Mesendoderm (in vitro differentiated cells): ENCODE results near the gene KDM3A.

Experiments used
- DNase-seq: peaks from one replicate; pipeline ENCODE4 v3.0.0; 2013
- H2AK5ac ChIP-seq: 2 replicates; pipeline ENCODE4 v1.6.1; 2013; ENCODE audit warnings: low read length, inconsistent platforms
- H2BK120ac ChIP-seq: 2 replicates; pipeline ENCODE4 v1.6.1; 2013; ENCODE audit warnings: low read depth, mild to moderate bottlenecking, low read length, moderate library complexity, mixed read lengths
- H2BK15ac ChIP-seq: replicated peaks from 2 replicates; pipeline ENCODE4 v1.6.1; 2013; ENCODE audit warnings: low read depth, mild to moderate bottlenecking, moderate library complexity
- H2BK5ac ChIP-seq: 2 replicates; pipeline ENCODE4 v1.6.1; 2013; ENCODE audit warnings: low read length, inconsistent platforms
- H3K18ac ChIP-seq: 2 replicates; pipeline ENCODE4 v1.6.1; 2013; ENCODE audit warnings: mild to moderate bottlenecking, low read length, mixed read lengths
- H3K23ac ChIP-seq: one replicate; pipeline ENCODE4 v1.6.1; 2013; ENCODE audit warnings: low read length
- H3K27ac ChIP-seq: 2 replicates; pipeline ENCODE4 v1.5.1; 2013; ENCODE audit warnings: low read depth, mild to moderate bottlenecking, inconsistent platforms, low read length, moderate library complexity
- H3K27me3 ChIP-seq: 2 replicates; pipeline ENCODE4 v1.6.1; 2013; ENCODE audit warnings: low read length, control low read depth, mild to moderate bottlenecking, inconsistent platforms; ENCODE audit not compliant: insufficient read depth, poor library complexity
- H3K36me3 ChIP-seq: 2 replicates; pipeline ENCODE4 v1.6.1; 2013; ENCODE audit warnings: low read length, inconsistent platforms; ENCODE audit not compliant: control insufficient read depth, insufficient read depth
- H3K4ac ChIP-seq: one replicate; pipeline ENCODE4 v1.6.1; 2013; ENCODE audit warnings: low read depth, mild to moderate bottlenecking, low read length, moderate library complexity
- H3K4me1 ChIP-seq: 2 replicates; pipeline ENCODE4 v1.6.1; 2013; ENCODE audit warnings: low read depth, low read length, inconsistent platforms; ENCODE audit not compliant: control insufficient read depth
- H3K4me2 ChIP-seq: 2 replicates; pipeline ENCODE4 v1.6.1; 2013; ENCODE audit warnings: low read length
- H3K4me3 ChIP-seq: 2 replicates; pipeline ENCODE4 v1.5.1; 2013; ENCODE audit warnings: mild to moderate bottlenecking, low read length
- H3K56ac ChIP-seq: one replicate; pipeline ENCODE4 v1.6.1; 2013; ENCODE audit warnings: low read length
- H3K79me1 ChIP-seq: 2 replicates; pipeline ENCODE4 v1.6.1; 2013; ENCODE audit warnings: low read length, inconsistent platforms
- H3K79me2 ChIP-seq: 2 replicates; pipeline ENCODE4 v1.6.1; 2013; ENCODE audit warnings: mild to moderate bottlenecking, low read length; ENCODE audit not compliant: control insufficient read depth, insufficient read depth
- H3K9ac ChIP-seq: 2 replicates; pipeline ENCODE4 v1.6.1; 2013; ENCODE audit warnings: low read length, inconsistent platforms
- H4K5ac ChIP-seq: one replicate; pipeline ENCODE4 v1.6.1; 2013; ENCODE audit warnings: low read length
- H4K8ac ChIP-seq: one replicate; pipeline ENCODE4 v1.6.1; 2013; ENCODE audit warnings: low read depth, mild to moderate bottlenecking, control low read depth, low read length, moderate library complexity
- WGBS: extraction: QIAGEN DNeasy Blood & Tissue Kit; methylation state at CpG from one replicate; pipeline ENCODE4 v1.1.7; 2013; ENCODE audit warnings: low lambda C conversion rate, missing lambda C conversion rate; ENCODE audit not compliant: insufficient coverage; ENCODE audit errors: extremely low coverage; 5-methylcytosine and 5-hydroxymethylcytosine counted together

KDM3A gene

DNA sequence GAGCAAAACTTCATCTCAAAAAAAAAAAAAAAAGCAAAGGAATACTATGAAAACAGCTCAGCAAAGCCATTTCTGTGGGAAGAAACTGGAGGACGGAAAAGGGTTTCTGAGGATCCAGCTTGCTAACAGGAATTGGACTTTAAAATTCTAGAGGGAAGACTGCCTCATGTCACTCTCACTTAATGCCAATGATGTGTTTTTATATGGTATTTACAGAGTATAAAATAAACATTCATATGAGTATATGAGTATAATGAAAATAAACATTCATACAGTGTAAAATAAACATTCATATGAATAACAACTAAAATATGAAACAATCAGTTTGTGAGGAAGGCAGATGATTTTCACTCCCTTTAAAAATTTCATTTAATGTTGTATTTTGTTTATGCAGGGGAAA, 78.2 kb downstream of the KDM3A start:
- Histone ChIP-seq H3K4me3 (no peak overlapping the region), H3K27ac (no peak overlapping the region), H4K5ac (no peak overlapping the region), H2BK120ac (no peak overlapping the region), H3K36me3 (no peaks in the 10 kb centered on the region), H4K8ac (no peak overlapping the region), H2BK5ac (no peak overlapping the region), H3K9ac (no peak overlapping the region), H2AK5ac (no peak overlapping the region), H3K56ac (no peak overlapping the region), H3K4ac (no peak overlapping the region), H2BK15ac (no peak overlapping the region), H3K4me2 (no peak overlapping the region), H3K18ac (no peak overlapping the region), H3K4me1 (no peaks in the 10 kb centered on the region), H3K79me2 (no peaks in the 10 kb centered on the region), H3K79me1 (no peaks in the 10 kb centered on the region), H3K27me3 (no peaks in the 10 kb centered on the region), H3K23ac (no peak overlapping the region)
- no CpG with 5 or more reads among the region's 1 CpG for whole genome bisulfite sequencing
- no peak for DNase-seq

DNA sequence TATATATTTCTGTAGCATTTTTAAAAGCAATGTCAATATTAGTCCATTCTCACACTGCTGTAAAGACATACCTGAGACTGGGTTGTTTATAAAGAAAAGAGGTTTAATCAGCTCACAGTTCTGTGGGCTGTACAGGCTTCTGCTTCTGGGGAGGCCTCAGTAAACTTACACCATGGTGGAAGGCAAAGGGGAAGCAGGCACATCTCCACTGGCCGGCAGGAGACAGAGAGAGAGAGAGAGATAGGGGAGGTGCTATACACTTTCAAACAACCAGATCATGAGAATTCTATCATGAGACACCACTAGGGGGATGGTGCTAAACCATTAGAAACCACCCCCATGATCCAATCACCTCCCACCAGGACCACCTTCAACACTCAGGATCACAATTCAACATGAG, 79.0 kb downstream of the KDM3A start:
- Histone ChIP-seq H3K4me1 (no peaks in the 10 kb centered on the region), H2AK5ac (no peak overlapping the region), H3K4me2 (no peak overlapping the region), H3K36me3 (no peaks in the 10 kb centered on the region), H2BK15ac (no peak overlapping the region), H3K56ac (no peak overlapping the region), H3K79me2 (no peaks in the 10 kb centered on the region), H3K27me3 (no peaks in the 10 kb centered on the region), H3K27ac (no peak overlapping the region), H2BK120ac (no peak overlapping the region), H3K9ac (no peak overlapping the region), H4K8ac (no peak overlapping the region), H3K4ac (no peak overlapping the region), H3K79me1 (no peaks in the 10 kb centered on the region), H3K23ac (no peak overlapping the region), H4K5ac (no peak overlapping the region), H3K4me3 (no peak overlapping the region), H2BK5ac (no peak overlapping the region), H3K18ac (no peak overlapping the region)
- WGBS: no CpG with 5 or more reads among the region's 1 CpG
- peak; percentile 14 for DNase-seq

DNA sequence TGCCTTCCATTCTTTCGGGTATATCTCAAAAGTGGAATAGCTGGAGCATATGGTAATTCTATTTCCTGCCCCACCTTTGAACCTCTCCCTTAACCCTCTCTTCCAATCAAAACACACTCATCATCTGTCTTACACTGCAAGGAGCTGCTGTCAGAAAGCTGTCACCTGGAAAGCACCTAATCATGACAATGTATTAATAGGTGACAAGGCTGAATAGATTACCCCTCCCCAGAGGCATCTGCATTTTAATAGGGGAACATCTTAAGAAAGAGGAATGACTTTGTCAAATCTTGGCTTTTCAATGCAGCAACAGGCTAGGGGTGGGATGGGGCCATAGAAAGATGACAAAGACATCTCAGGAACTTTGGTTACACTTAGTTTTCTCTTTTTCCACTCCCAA, 80.8 kb downstream of the KDM3A start:
- no peak overlapping the region for H3K23ac ChIP-seq
- H3K4me3 ChIP-seq: no peak overlapping the region
- H3K27ac ChIP-seq: no peak overlapping the region
- no peak overlapping the region for H3K18ac ChIP-seq
- H3K4ac ChIP-seq: no peak overlapping the region
- no peaks in the 10 kb centered on the region for H3K79me2 ChIP-seq
- H3K4me2 ChIP-seq: no peak overlapping the region
- no peaks in the 10 kb centered on the region for H3K4me1 ChIP-seq
- H3K56ac ChIP-seq: no peak overlapping the region
- H3K9ac ChIP-seq: no peak overlapping the region
- H2BK5ac ChIP-seq: no peak overlapping the region
- no peak overlapping the region for H2BK15ac ChIP-seq
- no peaks in the 10 kb centered on the region for H3K36me3 ChIP-seq
- no CpG with 5 or more reads among the region's 1 CpG for WGBS
- H3K27me3 ChIP-seq: no peaks in the 10 kb centered on the region
- no peak overlapping the region for H2AK5ac ChIP-seq
- DNase-seq: no peak
- no peak overlapping the region for H2BK120ac ChIP-seq
- H4K5ac ChIP-seq: no peak overlapping the region
- no peak overlapping the region for H4K8ac ChIP-seq
- no peaks in the 10 kb centered on the region for H3K79me1 ChIP-seq

DNA sequence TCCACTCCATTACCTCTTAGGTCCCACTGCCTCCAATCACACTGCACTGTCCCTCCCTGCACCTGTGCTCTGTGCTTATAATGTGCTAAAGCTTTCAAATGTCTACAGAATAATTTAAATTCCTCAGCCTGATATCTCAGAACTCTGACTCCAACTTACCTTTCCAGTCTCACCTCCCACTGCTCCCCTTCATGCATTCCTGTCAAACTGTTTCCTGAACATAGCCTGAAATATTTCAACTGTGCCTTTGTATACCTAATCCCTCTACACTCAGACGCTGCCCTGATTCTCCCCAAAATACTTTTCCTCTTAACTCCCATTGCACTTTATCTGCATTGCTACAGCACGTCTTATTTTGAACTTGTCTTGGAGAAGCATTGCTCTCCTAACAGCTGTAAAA, 81.5 kb downstream of the KDM3A start:
- Histone ChIP-seq H2AK5ac (no peak overlapping the region), H3K23ac (no peak overlapping the region), H3K4me2 (no peak overlapping the region), H3K27ac (no peak overlapping the region), H4K8ac (no peak overlapping the region), H4K5ac (no peak overlapping the region), H2BK120ac (no peak overlapping the region), H2BK5ac (no peak overlapping the region), H3K79me1 (no peaks in the 10 kb centered on the region), H3K18ac (no peak overlapping the region), H2BK15ac (no peak overlapping the region), H3K9ac (no peak overlapping the region), H3K4me1 (no peaks in the 10 kb centered on the region), H3K79me2 (no peaks in the 10 kb centered on the region), H3K4ac (no peak overlapping the region), H3K4me3 (no peak overlapping the region), H3K56ac (no peak overlapping the region), H3K27me3 (no peaks in the 10 kb centered on the region), H3K36me3 (no peaks in the 10 kb centered on the region)
- DNase-seq: no peak
- no CpG with 5 or more reads among the region's 2 CpGs for WGBS

DNA sequence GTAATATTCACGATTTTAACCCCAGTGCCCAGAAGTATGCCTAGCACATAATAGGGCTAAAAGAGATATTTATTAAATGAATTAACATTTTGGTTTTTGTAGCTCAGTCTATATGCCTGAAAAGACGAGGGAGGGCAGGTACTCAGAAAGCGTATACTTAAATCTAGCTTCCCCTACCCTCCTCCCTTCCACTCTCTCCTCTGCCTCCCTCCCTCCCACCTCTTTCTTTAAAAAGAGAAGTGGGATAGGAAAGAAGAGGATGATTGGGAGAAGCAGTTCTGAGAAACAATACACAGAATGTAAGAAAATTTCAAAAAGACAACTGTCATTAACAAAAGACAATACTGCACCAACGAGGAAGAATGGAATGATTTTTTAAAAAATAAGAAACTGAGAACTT, 82.3 kb downstream of the KDM3A start:
- H2BK15ac ChIP-seq: no peak overlapping the region
- no peak overlapping the region for H2BK5ac ChIP-seq
- no peak overlapping the region for H3K27ac ChIP-seq
- no peak overlapping the region for H3K23ac ChIP-seq
- no peak overlapping the region for H2BK120ac ChIP-seq
- H3K4ac ChIP-seq: no peak overlapping the region
- H3K4me3 ChIP-seq: no peak overlapping the region
- no peak overlapping the region for H4K8ac ChIP-seq
- no peak overlapping the region for H3K56ac ChIP-seq
- no peak overlapping the region for H2AK5ac ChIP-seq
- H3K36me3 ChIP-seq: no peaks in the 10 kb centered on the region
- no peaks in the 10 kb centered on the region for H3K4me1 ChIP-seq
- H3K4me2 ChIP-seq: no peak overlapping the region
- WGBS: no CpG with 5 or more reads among the region's 4 CpGs
- H4K5ac ChIP-seq: no peak overlapping the region
- no peaks in the 10 kb centered on the region for H3K79me2 ChIP-seq
- DNase-seq: no peak
- no peaks in the 10 kb centered on the region for H3K27me3 ChIP-seq
- no peak overlapping the region for H3K9ac ChIP-seq
- no peak overlapping the region for H3K18ac ChIP-seq
- no peaks in the 10 kb centered on the region for H3K79me1 ChIP-seq

DNA sequence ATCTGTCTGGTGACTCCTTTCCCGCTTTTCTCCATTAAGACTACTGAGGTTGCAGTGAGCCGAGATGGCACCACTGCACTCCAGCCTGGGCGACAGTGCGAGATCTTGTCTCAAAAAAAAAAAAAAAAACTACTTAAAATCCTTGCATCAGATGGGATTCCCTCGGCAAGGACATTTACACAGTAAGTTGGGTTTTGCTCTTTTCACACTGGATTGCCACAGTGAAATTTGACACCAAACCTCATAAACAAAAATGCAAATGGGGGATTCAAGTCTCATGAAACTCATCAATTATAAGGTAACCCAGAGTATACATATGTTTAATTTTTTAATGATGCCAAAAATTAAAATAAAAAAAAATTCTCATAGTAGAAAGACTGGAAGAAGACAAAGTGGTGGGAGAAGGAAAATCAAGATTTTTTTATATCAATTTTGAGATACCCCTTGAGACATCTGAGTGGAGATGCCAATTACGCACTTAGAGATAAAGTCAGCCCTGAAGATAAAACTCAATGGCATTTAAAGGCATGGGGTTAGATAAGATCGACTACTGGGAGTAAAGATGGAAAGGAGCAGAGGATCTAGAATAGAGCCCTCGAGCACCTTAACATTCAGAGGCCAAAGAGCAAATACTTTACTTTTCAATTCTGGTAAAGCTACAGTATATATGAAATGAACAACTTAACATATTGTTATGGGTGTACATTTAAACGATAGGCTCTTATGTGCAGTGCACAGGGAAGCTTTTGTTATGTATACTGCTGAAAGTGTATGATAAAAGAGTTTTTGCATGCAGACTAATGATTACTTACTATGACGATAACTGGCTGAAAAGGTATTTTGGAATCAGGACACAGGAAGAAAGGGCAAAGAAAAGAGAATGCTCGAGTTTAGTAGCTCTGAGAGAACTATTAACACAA, 84.5 kb downstream of the KDM3A start:
- Histone ChIP-seq H3K4me3 (no peak overlapping the region), H3K79me2 (no peaks in the 10 kb centered on the region), H3K18ac (no peak overlapping the region), H3K79me1 (no peaks in the 10 kb centered on the region), H3K4ac (no peak overlapping the region), H3K4me2 (no peak overlapping the region), H2AK5ac (no peak overlapping the region), H3K56ac (no peak overlapping the region), H2BK120ac (no peak overlapping the region), H3K36me3 (no peaks in the 10 kb centered on the region), H4K8ac (no peak overlapping the region), H3K27me3 (no peaks in the 10 kb centered on the region), H3K27ac (no peak overlapping the region), H4K5ac (no peak overlapping the region), H2BK5ac (no peak overlapping the region), H3K23ac (no peak overlapping the region), H3K4me1 (no peaks in the 10 kb centered on the region), H2BK15ac (no peak overlapping the region), H3K9ac (no peak overlapping the region)
- no CpG with 5 or more reads among the region's 11 CpGs for WGBS
- DNase-seq: peak; percentile 51
